PC-3 (cell line): Measurements from ENCODE around the gene HOXB9.

Source experiments
- EZH2phosphoT487 ChIP-seq: fragments of 300-600 bp; sonication (generic); IDR thresholded peaks from 2 replicates; pipeline ENCODE4 v1.6.1; 2018; ENCODE audit warnings: mild to moderate bottlenecking, antibody characterized with exemption, low read length, borderline replicate concordance
- TF ChIP-seq, protein P1 (sequence below): fragments of 300-600 bp; sonication (generic); conservative IDR thresholded peaks from 2 replicates; pipeline ENCODE4 v1.5.1; 2017; ENCODE audit warnings: antibody characterized with exemption, low read depth, mild to moderate bottlenecking, low read length

DNA sequence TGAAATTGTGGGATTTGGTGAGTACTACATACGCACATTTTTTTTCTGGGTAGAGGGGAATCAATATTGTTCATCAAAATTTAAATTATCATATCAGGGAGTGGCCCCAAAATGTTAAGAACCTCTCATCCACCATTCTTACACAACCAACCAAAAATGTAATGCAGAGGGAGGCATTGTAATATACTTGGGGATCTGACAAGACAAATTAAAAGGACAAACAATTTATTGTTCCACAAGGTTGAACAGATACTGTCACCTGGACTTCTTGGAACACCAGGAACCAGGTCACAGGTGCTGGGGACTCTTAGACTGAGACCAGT lies 14.7 kb upstream of the HOXB9 start:
- TF ChIP-seq, protein P1, sequence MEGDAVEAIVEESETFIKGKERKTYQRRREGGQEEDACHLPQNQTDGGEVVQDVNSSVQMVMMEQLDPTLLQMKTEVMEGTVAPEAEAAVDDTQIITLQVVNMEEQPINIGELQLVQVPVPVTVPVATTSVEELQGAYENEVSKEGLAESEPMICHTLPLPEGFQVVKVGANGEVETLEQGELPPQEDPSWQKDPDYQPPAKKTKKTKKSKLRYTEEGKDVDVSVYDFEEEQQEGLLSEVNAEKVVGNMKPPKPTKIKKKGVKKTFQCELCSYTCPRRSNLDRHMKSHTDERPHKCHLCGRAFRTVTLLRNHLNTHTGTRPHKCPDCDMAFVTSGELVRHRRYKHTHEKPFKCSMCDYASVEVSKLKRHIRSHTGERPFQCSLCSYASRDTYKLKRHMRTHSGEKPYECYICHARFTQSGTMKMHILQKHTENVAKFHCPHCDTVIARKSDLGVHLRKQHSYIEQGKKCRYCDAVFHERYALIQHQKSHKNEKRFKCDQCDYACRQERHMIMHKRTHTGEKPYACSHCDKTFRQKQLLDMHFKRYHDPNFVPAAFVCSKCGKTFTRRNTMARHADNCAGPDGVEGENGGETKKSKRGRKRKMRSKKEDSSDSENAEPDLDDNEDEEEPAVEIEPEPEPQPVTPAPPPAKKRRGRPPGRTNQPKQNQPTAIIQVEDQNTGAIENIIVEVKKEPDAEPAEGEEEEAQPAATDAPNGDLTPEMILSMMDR: no peak
- no peak for TF ChIP-seq EZH2phosphoT487
